Uterus (tissue), 2 donors: ENCODE results near the gene XRN2.

Source experiments
- POLR2A ChIP-seq, 2 donors: fragments of 450-650 bp; IDR thresholded peaks; one replicate each; pipeline ENCODE4 v1.6.1; 2016; ENCODE audit warnings: antibody characterized with exemption in 2 of 2, mild to moderate bottlenecking in 1 of 2, moderate library complexity in 1 of 2
- TF ChIP-seq, protein P1 (sequence below), 4 experiments: fragments of 200-600 bp in 2 of 4; fragments of 450-650 bp in 2 of 4; sonication (generic) in 2 of 4; IDR thresholded peaks; one replicate each; pipeline ENCODE4 v1.5.1; 2016 to 2019; ENCODE audit warnings: antibody characterized with exemption in 4 of 4, mild to moderate bottlenecking in 2 of 4, moderate library complexity in 1 of 4

DNA sequence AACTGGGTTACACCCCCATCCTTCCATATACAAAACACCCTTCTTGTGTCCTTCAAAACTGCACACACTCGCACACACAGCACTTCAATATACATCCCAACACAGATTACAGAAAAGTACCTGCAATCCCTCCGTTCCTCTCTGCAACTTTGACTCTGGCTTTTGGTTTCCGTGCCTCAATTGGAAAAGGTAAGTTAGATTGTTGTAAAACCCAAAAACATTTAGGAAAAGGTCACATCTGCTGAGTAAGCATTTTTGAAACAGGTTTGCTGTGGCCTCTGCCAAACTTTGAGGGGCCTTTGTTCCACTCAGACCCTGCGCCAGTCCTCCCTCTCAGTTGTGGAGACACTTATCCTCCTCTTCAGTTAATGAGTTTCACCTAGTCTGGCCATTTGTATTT is 90.0 kb downstream of the XRN2 start:
- TF ChIP-seq, protein P1, sequence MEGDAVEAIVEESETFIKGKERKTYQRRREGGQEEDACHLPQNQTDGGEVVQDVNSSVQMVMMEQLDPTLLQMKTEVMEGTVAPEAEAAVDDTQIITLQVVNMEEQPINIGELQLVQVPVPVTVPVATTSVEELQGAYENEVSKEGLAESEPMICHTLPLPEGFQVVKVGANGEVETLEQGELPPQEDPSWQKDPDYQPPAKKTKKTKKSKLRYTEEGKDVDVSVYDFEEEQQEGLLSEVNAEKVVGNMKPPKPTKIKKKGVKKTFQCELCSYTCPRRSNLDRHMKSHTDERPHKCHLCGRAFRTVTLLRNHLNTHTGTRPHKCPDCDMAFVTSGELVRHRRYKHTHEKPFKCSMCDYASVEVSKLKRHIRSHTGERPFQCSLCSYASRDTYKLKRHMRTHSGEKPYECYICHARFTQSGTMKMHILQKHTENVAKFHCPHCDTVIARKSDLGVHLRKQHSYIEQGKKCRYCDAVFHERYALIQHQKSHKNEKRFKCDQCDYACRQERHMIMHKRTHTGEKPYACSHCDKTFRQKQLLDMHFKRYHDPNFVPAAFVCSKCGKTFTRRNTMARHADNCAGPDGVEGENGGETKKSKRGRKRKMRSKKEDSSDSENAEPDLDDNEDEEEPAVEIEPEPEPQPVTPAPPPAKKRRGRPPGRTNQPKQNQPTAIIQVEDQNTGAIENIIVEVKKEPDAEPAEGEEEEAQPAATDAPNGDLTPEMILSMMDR (IDR thresholded peaks at IDR 0.05), result no peak
- no peak for TF ChIP-seq POLR2A (IDR thresholded peaks at IDR 0.05)
